Psoas muscle (tissue), 8 donors: Measurements from ENCODE around the gene KLHL29. TPM values are rescaled to one million over a fixed set of nuclear protein-coding genes. Genes with fewer than 3 reads are reported as not detected.

Source experiments
- ATAC-seq, 4 donors: fragments of 200-7000 bp; cut with Tn5 transposase; one replicate each; pipeline ENCODE4 v1.9.1; 2020; ENCODE audit warnings: moderate library complexity in 3 of 4, mild to moderate bottlenecking in 2 of 4
- DNase-seq, 2 donors: peaks; one replicate each; pipeline ENCODE4 v3.0.0-alpha.2; 2020
- H3K27ac ChIP-seq: fragments of 200-600 bp; one replicate; pipeline ENCODE4 v1.8.0; 2022
- H3K27me3 ChIP-seq, 3 donors: fragments of 200-600 bp in 1 of 3; one replicate each; pipeline versions ENCODE4 v1.6.1 to v1.8.0; 2013 to 2022; ENCODE audit warnings: low read length in 2 of 3, mild to moderate bottlenecking in 2 of 3, moderate library complexity in 1 of 3; ENCODE audit not compliant: insufficient read depth in 3 of 3
- H3K36me3 ChIP-seq, 2 donors: fragments of 200-600 bp in 1 of 2; one replicate each; pipeline versions ENCODE4 v1.6.1 to v1.8.0; 2013 to 2022; ENCODE audit warnings: low read depth in 1 of 2, mild to moderate bottlenecking in 1 of 2, moderate library complexity in 1 of 2; ENCODE audit not compliant: insufficient read depth in 1 of 2
- H3K4me1 ChIP-seq: fragments of 200-600 bp; one replicate; pipeline ENCODE4 v1.8.0; 2022
- H3K4me3 ChIP-seq: fragments of 200-600 bp; one replicate; pipeline ENCODE4 v1.8.0; 2022; ENCODE audit warnings: mild to moderate bottlenecking
- H3K9me3 ChIP-seq: fragments of 200-600 bp; one replicate; pipeline ENCODE4 v1.8.0; 2022
- CTCF ChIP-seq: fragments of 200-600 bp; IDR thresholded peaks from one replicate; pipeline ENCODE4 v1.8.0; 2022; ENCODE audit warnings: antibody characterized with exemption
- WGBS, 3 donors: extraction: QIAGEN DNeasy Blood & Tissue Kit; methylation state at CpG; one replicate each; pipeline versions ENCODE4 v1.1.6 to v1.1.7; 2013; 5-methylcytosine and 5-hydroxymethylcytosine counted together
- intact Hi-C, 2 donors: fragments of 100-400 bp; cut with DNase I; formaldehyde crosslinking; loops; one replicate each; pipeline versions ENCODE4 v1.11.0 to v1.14.2; 2022
- polyA plus RNA-seq, 3 donors: library from polyadenylated mRNA; stranded (reverse); fragments of 200-250 nt; gene quantifications; one replicate each; pipeline ENCODE4 v1.2.3, GENCODE V29; 2013
- total RNA-seq, 4 donors: library from RNA; stranded (reverse); fragmentation: NEBNext Ultra II Directional in 2 of 4; extraction: Animal tissue kit (Norgen Biotek cat#: 25700) in 2 of 4; gene quantifications; one replicate each; pipeline versions ENCODE4 v1.2.1 to v1.2.4, GENCODE V29; 2021 to 2023
- donor health status: healthy with polysubstance abuse.
- donor health status: DM: no; HTN: no; CAD: no; lungs with moderate emphysema.
- donor health status: Bipolar disorder and iron deficiency.
- donor health status: healthy.
- donor health status: DM: yes; HTN: yes; CAD: no.
- donor health status: DM: no; HTN: no; CAD: no.
- donor health status: DM: no; HTN: no; CAD: no.
- donor health status: DM: yes; HTN: yes; CAD: no.

Gene KLHL29
- total and polyA plus RNA-seq, 7 donors = 4.4 to 14.1 (median 6.8) TPM

- Histone ChIP-seq H3K4me1 (no peaks in the 10 kb centered on the region), H3K27me3 (peaks cover 0 to 2% (median 0%) of the 10 kb centered on the region in 3 donors), H3K27ac (no peak overlapping the region), H3K9me3 (no peaks in the 10 kb centered on the region), H3K36me3 (peaks cover 0 to 10% of the 10 kb centered on the region in 2 donors), H3K4me3 (no peak overlapping the region)
- ATAC-seq = no peak
- DNase-seq = peak; percentile 11 to 31
- no peak for TF ChIP-seq CTCF
- intact Hi-C loops = no loop called here
- 90 to 94% (median 92%) methylated on average over 9 of the region's 9 CpGs for WGBS, 3 donors
Measured at GRCh38 chr2:23687214-23687613, 302.2 kb downstream of the KLHL29 start.

GRCh38 chr2:23687713-23688112 lies 302.7 kb downstream of the KLHL29 start:
- Histone ChIP-seq H3K27me3 (peaks cover 0 to 2% (median 0%) of the 10 kb centered on the region in 3 donors), H3K27ac (no peak overlapping the region), H3K36me3 (peaks cover 0 to 13% of the 10 kb centered on the region in 2 donors), H3K4me3 (no peak overlapping the region), H3K9me3 (no peaks in the 10 kb centered on the region), H3K4me1 (no peaks in the 10 kb centered on the region)
- intact Hi-C loops = no loop called here
- no peak for TF ChIP-seq CTCF
- DNase-seq (peak; percentile 7 to 50), ATAC-seq (no peak)
- WGBS, 3 donors = 91 to 94% (median 92%) methylated on average over 14 of the region's 14 CpGs

GRCh38 chr2:23688486-23689130 lies 303.6 kb downstream of the KLHL29 start:
- no peak for TF ChIP-seq CTCF
- WGBS, 3 donors = 90 to 98% (median 93%) methylated on average over 13 to 15 of the region's 15 CpGs
- Histone ChIP-seq H3K27me3 (peaks cover 0 to 2% (median 0%) of the 10 kb centered on the region in 3 donors), H3K9me3 (no peaks in the 10 kb centered on the region), H3K36me3 (peaks cover 0 to 22% of the 10 kb centered on the region in 2 donors), H3K4me3 (no peak overlapping the region), H3K27ac (no peak overlapping the region), H3K4me1 (no peaks in the 10 kb centered on the region)
- DNase-seq (peak; percentile 2 to 48), ATAC-seq (no peak)
- intact Hi-C loops = no loop called here

GRCh38 chr2:23689131-23689700 lies 304.2 kb downstream of the KLHL29 start:
- H3K27me3 ChIP-seq = peaks cover 0 to 2% (median 0%) of the 10 kb centered on the region in 3 donors
- H3K36me3 ChIP-seq = peaks cover 0 to 24% of the 10 kb centered on the region in 2 donors
- no peak for ATAC-seq
- no peak overlapping the region for H3K4me3 ChIP-seq
- 77 to 82% (median 79%) methylated on average over 11 of the region's 11 CpGs for WGBS, 3 donors
- no peaks in the 10 kb centered on the region for H3K9me3 ChIP-seq
- no peak for TF ChIP-seq CTCF
- H3K27ac ChIP-seq = no peak overlapping the region
- peak; percentile 10 to 41 for DNase-seq
- intact Hi-C loops = no loop called here
- no peaks in the 10 kb centered on the region for H3K4me1 ChIP-seq
